ENCODE measurements around the gene EMC6.
"Not testable (repeated sequence)": the region's sequence is repeated elsewhere in the genome, so short reads cannot be mapped to it uniquely, and the experiment has no call there.

The EMC6 gene

GRCh38 chr17:3683054-3683511 is 14.5 kb downstream of the EMC6 start:
- DNase-seq, result no peak

- DNase-seq, result no peak
These were observed 16.6 kb downstream of the EMC6 start for GRCh38 chr17:3685174-3685573.

GRCh38 chr17:3688027-3688553 is 19.5 kb downstream of the EMC6 start:
- no peak for DNase-seq

GRCh38 chr17:3688852-3689261 is 20.2 kb downstream of the EMC6 start:
- no peak for DNase-seq

- DNase-seq, result no peak
These were observed 20.9 kb downstream of the EMC6 start for GRCh38 chr17:3689262-3690093.

GRCh38 chr17:3690094-3690715 is 21.6 kb downstream of the EMC6 start:
- no peak for DNase-seq

- no peak for DNase-seq
These were observed 23.0 kb downstream of the EMC6 start for GRCh38 chr17:3691617-3692067.

- no peak for DNase-seq
These were observed 23.7 kb downstream of the EMC6 start for GRCh38 chr17:3692346-3692745.

- DNase-seq, result no peak
These were observed 24.5 kb downstream of the EMC6 start for GRCh38 chr17:3693141-3693540.

- no peak for DNase-seq
These were observed 25.2 kb downstream of the EMC6 start for GRCh38 chr17:3693829-3694231.

- DNase-seq, result no peak
These were observed 26.6 kb downstream of the EMC6 start for GRCh38 chr17:3695129-3695722.

- DNase-seq, result no peak
These were observed 27.3 kb downstream of the EMC6 start, which contains the start of gene P2RX5 for GRCh38 chr17:3695723-3696411. Gene P2RX5, minus strand, starts transcription at chr17:3696155. Its CDS starts 150 bp downstream, at chr17:3696005.

- no peak for DNase-seq
These were observed 28.5 kb downstream of the EMC6 start for GRCh38 chr17:3697103-3697476.

GRCh38 chr17:3698139-3698538 is 29.5 kb downstream of the EMC6 start:
- DNase-seq, result no peak

GRCh38 chr17:3699951-3700350 is 31.3 kb downstream of the EMC6 start:
- DNase-seq, result no peak

- DNase-seq, result not testable (repeated sequence)
These were observed 33.5 kb downstream of the EMC6 start for GRCh38 chr17:3702041-3702539.

- DNase-seq, result no peak
These were observed 36.5 kb downstream of the EMC6 start for GRCh38 chr17:3704931-3705717.

GRCh38 chr17:3705718-3705984 is 37.0 kb downstream of the EMC6 start:
- DNase-seq, result not testable (repeated sequence)

- DNase-seq, result no peak
These were observed 39.8 kb downstream of the EMC6 start for GRCh38 chr17:3708366-3708765.

GRCh38 chr17:3710951-3711383 is 42.4 kb downstream of the EMC6 start:
- DNase-seq, result no peak

GRCh38 chr17:3712811-3713463 is 44.3 kb downstream of the EMC6 start:
- no peak for DNase-seq

GRCh38 chr17:3715296-3715695 is 46.7 kb downstream of the EMC6 start:
- no peak for DNase-seq

Data from NCI-H345 (cell line).